ENCODE results near the gene UPK2. TPM values are rescaled to one million over a fixed set of nuclear protein-coding genes. Genes with fewer than 3 reads are reported as not detected.
A peak's percentile ranks its signal among the peaks of the same experiment; 100 is the strongest.

Gene UPK2
- total and polyA plus RNA-seq, 2 donors (not counting 1 experiment from before 2014, with no cell fraction given) = not detected

GRCh38 chr11:118918128-118918685 is 37.9 kb upstream of the UPK2 start:
- DNase-seq (ENCODE audit: low read depth in 2 of 2) = peak; percentile 89 to 97
- Histone ChIP-seq H3K4me2 (ENCODE audit: extremely low read depth, insufficient read depth, low read length) (peak overlapping the region; percentile 71), H3K4me1 (ENCODE audit: control insufficient read depth, extremely low read depth, insufficient read depth, low read length) (peaks cover 58% of the 10 kb centered on the region), H3K9ac (ENCODE audit: insufficient read depth, low read length) (peak overlapping the region; percentile 79), H3K36me3 (ENCODE audit: control insufficient read depth, insufficient read depth, low read length) (no peaks in the 10 kb centered on the region), H3K9me3 (ENCODE audit: control insufficient read depth, insufficient read depth, low read depth, low read length) (no peaks in the 10 kb centered on the region), H3K27ac (ENCODE audit: insufficient read depth, low read length) (peak overlapping the region; percentile 99), H3K27me3 (ENCODE audit: control insufficient read depth, insufficient read depth, low read length) (no peaks in the 10 kb centered on the region), H4K20me1 (ENCODE audit: control insufficient read depth, extremely low read depth, insufficient read depth, low read length) (no peaks in the 10 kb centered on the region), H3K4me3 (replicated peaks in 1 of 4; ENCODE audit: control extremely low read depth in 1 of 4, insufficient read depth in 1 of 4, low read depth in 3 of 4, low read length in 4 of 4) (peak overlapping the region; percentile 18 to 99 (median 44)), H2AFZ (ENCODE audit: low read length) (no peak overlapping the region), H3K79me2 (ENCODE audit: control insufficient read depth, insufficient read depth, low read length) (peaks cover 82% of the 10 kb centered on the region)
- TF ChIP-seq EZH2 (IDR thresholded peaks at IDR 0.05; ENCODE audit: low read length, missing control alignments) (no peak), CTCF (conservative IDR thresholded peaks at IDR 0.05 in 1 of 2, IDR thresholded peaks at IDR 0.05 in 1 of 2; ENCODE audit: low read depth in 1 of 2, low read length in 2 of 2) (no peak)

- Histone ChIP-seq H3K4me3 (replicated peaks in 1 of 4; ENCODE audit: control extremely low read depth in 1 of 4, insufficient read depth in 1 of 4, low read depth in 3 of 4, low read length in 4 of 4) (peak overlapping the region; percentile 24 to 99 (median 46)), H3K4me2 (ENCODE audit: extremely low read depth, insufficient read depth, low read length) (peak overlapping the region; percentile 96), H3K9me3 (ENCODE audit: control insufficient read depth, insufficient read depth, low read depth, low read length) (no peaks in the 10 kb centered on the region), H2AFZ (ENCODE audit: low read length) (no peak overlapping the region), H3K36me3 (ENCODE audit: control insufficient read depth, insufficient read depth, low read length) (no peaks in the 10 kb centered on the region), H3K79me2 (ENCODE audit: control insufficient read depth, insufficient read depth, low read length) (peaks cover 83% of the 10 kb centered on the region), H3K9ac (ENCODE audit: insufficient read depth, low read length) (peak overlapping the region; percentile 79), H4K20me1 (ENCODE audit: control insufficient read depth, extremely low read depth, insufficient read depth, low read length) (no peaks in the 10 kb centered on the region), H3K4me1 (ENCODE audit: control insufficient read depth, extremely low read depth, insufficient read depth, low read length) (peaks cover 54% of the 10 kb centered on the region), H3K27me3 (ENCODE audit: control insufficient read depth, insufficient read depth, low read length) (no peaks in the 10 kb centered on the region), H3K27ac (ENCODE audit: insufficient read depth, low read length) (peak overlapping the region; percentile 99)
- peak in 1 of 2 donors; percentile 58 for DNase-seq (ENCODE audit: low read depth in 2 of 2)
- TF ChIP-seq CTCF (conservative IDR thresholded peaks at IDR 0.05 in 1 of 2, IDR thresholded peaks at IDR 0.05 in 1 of 2; ENCODE audit: low read depth in 1 of 2, low read length in 2 of 2) = no peak
- no peak for TF ChIP-seq EZH2 (IDR thresholded peaks at IDR 0.05; ENCODE audit: low read length, missing control alignments)
These were observed 37.3 kb upstream of the UPK2 start for GRCh38 chr11:118918686-118919280.

GRCh38 chr11:118921121-118921928 is 34.8 kb upstream of the UPK2 start:
- H3K9me3 ChIP-seq (ENCODE audit: control insufficient read depth, insufficient read depth, low read depth, low read length) = no peaks in the 10 kb centered on the region
- no peaks in the 10 kb centered on the region for H4K20me1 ChIP-seq (ENCODE audit: control insufficient read depth, extremely low read depth, insufficient read depth, low read length)
- H3K4me1 ChIP-seq (ENCODE audit: control insufficient read depth, extremely low read depth, insufficient read depth, low read length) = peaks cover 36% of the 10 kb centered on the region
- peak overlapping the region; percentile 89 to 99 (median 94) for H3K4me3 ChIP-seq (replicated peaks in 1 of 4; ENCODE audit: control extremely low read depth in 1 of 4, insufficient read depth in 1 of 4, low read depth in 3 of 4, low read length in 4 of 4)
- H2AFZ ChIP-seq (ENCODE audit: low read length) = no peak overlapping the region
- peak overlapping the region; percentile 96 for H3K4me2 ChIP-seq (ENCODE audit: extremely low read depth, insufficient read depth, low read length)
- peaks cover 74% of the 10 kb centered on the region for H3K79me2 ChIP-seq (ENCODE audit: control insufficient read depth, insufficient read depth, low read length)
- TF ChIP-seq EZH2 (IDR thresholded peaks at IDR 0.05; ENCODE audit: low read length, missing control alignments) = no peak
- TF ChIP-seq CTCF (conservative IDR thresholded peaks at IDR 0.05 in 1 of 2, IDR thresholded peaks at IDR 0.05 in 1 of 2; ENCODE audit: low read depth in 1 of 2, low read length in 2 of 2) = no peak
- H3K27me3 ChIP-seq (ENCODE audit: control insufficient read depth, insufficient read depth, low read length) = no peaks in the 10 kb centered on the region
- H3K27ac ChIP-seq (ENCODE audit: insufficient read depth, low read length) = peak overlapping the region; percentile 99
- H3K9ac ChIP-seq (ENCODE audit: insufficient read depth, low read length) = peak overlapping the region; percentile 46
- H3K36me3 ChIP-seq (ENCODE audit: control insufficient read depth, insufficient read depth, low read length) = no peaks in the 10 kb centered on the region
- peak; percentile 72 to 97 for DNase-seq (ENCODE audit: low read depth in 2 of 2)
